ENCODE data around the gene BTG4. TPM values are rescaled to one million over a fixed set of nuclear protein-coding genes. Genes with fewer than 3 reads are reported as not detected.

BTG4 gene
- total RNA-seq, result not detected

DNA sequence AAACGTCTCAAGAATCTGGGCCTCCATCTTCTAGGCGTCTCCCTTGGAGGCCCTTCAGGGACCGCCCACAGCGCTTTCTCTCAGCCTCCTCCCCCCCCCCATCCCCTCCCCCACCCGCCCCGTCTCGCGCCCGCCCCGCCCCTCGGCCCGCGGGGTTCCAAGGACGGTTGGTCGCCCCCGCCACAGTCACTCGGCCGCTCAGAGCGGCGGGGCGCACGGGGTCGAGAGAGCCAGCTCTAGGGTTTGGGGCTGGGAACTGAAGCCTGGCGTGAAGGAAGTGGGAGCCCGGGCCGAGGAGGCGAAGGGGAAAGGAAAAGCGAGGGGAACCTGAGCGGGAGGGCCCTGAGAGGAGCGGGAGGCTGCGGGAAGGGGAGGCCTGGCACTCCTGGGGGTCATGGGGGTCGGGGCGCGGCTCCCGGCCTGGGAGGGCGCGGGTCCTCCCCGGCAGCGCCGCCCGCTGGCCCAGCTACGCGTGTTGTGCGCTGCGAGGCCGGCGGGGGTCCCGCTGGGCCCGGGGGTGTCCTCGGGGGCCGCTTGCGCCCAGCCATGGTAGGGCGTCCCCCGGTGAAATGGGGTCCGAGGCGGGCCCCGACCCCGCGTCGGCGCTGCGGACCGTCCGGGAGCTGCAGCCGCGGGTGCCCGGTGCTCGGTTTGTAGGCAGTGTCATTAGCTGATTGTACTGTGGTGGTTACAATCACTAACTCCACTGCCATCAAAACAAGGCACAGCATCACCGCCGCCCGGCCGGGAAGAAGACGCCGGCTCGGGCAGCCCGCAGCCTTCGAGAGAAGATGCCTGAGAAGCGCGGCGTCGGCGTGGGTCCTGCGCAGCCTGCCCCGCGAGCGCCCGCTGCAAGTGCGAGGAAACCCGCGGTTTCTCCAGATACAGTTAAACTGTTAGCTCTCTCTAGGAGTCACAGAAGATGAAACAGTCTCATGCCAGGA, at the start of gene BTG4:
TSS of gene BTG4 (minus strand) at position 91 of the 944 bp plus-strand sequence. CDS start 13,610 bp downstream, outside the sequence.
- H3K4me1 ChIP-seq (ENCODE audit: insufficient read depth, low read length), result peaks cover 13% of the 10 kb centered on the region
- no peaks in the 10 kb centered on the region for H3K9me3 ChIP-seq (ENCODE audit: low read depth, low read length)
- peak within 1 kb of the TSS; percentile 4 for H3K4me3 ChIP-seq (ENCODE audit: low read length)
- peaks cover 48% of the 10 kb centered on the region for H3K27me3 ChIP-seq (ENCODE audit: insufficient read depth, low read length)

DNA sequence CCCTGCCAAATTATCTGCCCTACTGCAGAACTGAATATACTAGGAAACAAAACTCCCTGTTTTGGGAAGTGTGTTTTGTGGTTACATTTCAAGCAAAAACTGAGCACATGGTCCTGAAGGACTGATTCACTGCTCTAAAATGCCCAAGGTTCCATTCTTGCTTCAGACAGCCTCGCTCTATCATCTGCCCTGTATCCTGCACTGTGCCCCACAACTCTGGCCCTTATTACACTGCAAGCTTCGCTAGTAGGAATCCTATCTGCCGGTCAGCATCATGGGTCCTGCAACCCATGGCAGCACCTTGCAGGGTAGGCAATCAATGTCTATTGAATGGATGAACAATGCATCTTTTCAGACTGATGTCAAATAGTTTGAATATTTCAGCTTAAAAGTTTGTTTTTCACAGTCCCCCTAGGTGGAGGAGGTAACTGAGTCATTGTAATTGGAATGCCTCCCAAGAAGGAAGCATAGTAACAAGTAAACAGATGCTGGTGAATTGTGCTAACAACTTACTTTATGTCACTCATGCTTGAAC, 49.7 kb upstream of the BTG4 start:
- Histone ChIP-seq H3K4me1 (ENCODE audit: insufficient read depth, low read length) (no peaks in the 10 kb centered on the region), H3K27me3 (ENCODE audit: insufficient read depth, low read length) (no peaks in the 10 kb centered on the region), H3K9me3 (ENCODE audit: low read depth, low read length) (no peaks in the 10 kb centered on the region), H3K4me3 (ENCODE audit: low read length) (no peak overlapping the region)

DNA sequence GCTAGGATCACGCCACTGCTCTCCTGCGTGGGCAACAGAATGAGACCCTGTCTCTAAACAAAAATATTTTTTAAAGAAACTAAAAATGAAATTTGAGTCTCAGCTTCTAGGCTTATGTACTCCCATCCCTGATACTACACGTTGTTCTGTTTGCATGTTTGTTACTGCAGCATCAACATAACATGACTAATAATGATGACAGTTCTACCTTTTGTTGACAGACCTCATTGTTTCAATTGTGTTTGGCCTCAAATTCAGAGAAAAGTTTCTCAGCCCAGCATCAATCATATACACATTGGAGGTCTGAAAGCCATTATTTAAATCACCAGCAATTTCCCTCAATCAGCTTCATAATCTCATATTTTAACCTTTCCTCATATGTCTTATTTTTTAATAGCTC, 49.1 kb upstream of the BTG4 start:
- no peaks in the 10 kb centered on the region for H3K27me3 ChIP-seq (ENCODE audit: insufficient read depth, low read length)
- H3K9me3 ChIP-seq (ENCODE audit: low read depth, low read length), result no peaks in the 10 kb centered on the region
- no peak overlapping the region for H3K4me3 ChIP-seq (ENCODE audit: low read length)
- no peaks in the 10 kb centered on the region for H3K4me1 ChIP-seq (ENCODE audit: insufficient read depth, low read length)

DNA sequence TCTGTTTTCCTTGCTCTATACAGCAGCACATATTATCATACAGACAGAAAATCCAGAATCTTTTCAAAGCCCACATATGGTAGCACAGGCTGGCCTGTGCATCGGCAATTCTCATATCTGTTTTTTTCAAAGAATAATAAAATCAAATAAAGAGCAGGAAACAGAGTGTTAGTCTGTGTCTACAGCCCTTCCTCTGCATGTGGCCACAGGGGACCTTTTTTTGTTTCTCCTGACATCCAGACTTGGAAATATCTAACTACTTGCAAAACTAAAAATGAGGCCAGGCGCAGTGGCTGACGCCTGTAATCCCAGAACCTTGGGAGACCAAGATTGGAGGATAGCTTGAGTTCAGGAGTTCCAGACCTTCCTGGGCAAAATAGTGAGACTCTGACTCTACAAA, 48.6 kb upstream of the BTG4 start:
- no peaks in the 10 kb centered on the region for H3K4me1 ChIP-seq (ENCODE audit: insufficient read depth, low read length)

DNA sequence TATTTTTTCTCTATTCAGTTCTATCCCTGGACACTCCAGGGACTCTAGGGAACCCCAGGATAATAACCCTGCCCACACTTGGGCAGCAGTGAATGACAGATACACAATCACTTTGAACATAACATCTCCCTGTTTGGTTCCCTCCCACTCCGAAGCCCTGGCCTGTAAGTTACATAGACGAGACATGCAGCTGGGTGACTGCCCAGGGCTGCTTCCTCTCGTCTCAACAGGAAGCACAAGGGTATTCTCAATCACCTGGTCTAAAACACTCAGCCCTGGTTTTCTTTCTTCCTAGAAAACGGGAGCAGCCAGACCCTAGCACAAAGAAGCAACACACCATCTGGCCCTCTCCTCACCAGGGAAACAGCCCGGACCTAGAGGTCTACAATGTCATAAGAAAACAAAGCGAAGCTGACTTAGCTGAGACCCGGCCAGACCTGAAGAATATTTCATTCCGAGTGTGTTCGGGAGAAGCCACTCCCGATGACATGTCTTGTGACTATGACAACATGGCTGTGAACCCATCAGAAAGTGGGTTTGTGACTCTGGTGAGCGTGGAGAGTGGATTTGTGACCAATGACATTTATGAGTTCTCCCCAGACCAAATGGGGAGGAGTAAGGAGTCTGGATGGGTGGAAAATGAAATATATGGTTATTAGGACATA, 47.7 kb upstream of the BTG4 start:
- Histone ChIP-seq H3K9me3 (ENCODE audit: low read depth, low read length) (no peaks in the 10 kb centered on the region), H3K4me3 (ENCODE audit: low read length) (no peak overlapping the region), H3K27me3 (ENCODE audit: insufficient read depth, low read length) (no peaks in the 10 kb centered on the region), H3K4me1 (ENCODE audit: insufficient read depth, low read length) (no peaks in the 10 kb centered on the region)

More for the DNA sequence above, 48.6 kb upstream of the BTG4 start:
- H3K27me3 ChIP-seq (ENCODE audit: insufficient read depth, low read length), result no peaks in the 10 kb centered on the region
- no peaks in the 10 kb centered on the region for H3K9me3 ChIP-seq (ENCODE audit: low read depth, low read length)
- no peak overlapping the region for H3K4me3 ChIP-seq (ENCODE audit: low read length)

DNA sequence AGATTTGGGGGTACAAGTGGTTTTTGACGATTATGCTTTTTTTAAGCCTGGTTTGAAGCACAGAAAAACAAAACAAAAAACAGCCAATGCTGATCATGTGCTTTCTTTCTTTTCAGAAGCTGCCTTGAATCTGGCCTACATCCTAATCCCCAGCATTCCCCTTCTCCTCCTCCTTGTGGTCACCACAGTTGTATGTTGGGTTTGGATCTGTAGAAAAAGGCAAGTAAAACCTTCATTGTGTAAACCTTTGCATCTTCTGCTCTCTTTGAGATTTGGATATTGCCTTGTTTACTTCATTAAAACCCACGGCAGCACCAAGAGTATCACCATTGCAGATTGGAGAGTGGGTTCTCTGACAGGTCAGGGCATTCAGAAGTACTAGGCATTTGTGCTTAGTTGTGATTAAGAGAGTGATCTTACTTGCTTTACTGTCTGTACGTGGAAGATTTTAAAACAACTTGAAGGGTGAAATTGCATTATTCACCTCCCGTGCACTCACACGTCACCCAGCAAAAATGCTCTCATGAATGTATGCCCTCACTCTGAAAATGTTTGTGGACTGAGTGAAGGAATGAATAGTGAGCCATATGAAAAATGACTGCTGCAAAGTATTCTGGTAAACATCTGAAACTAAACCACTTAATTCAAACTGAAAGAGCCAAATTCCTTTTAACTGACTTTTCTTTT, 45.4 kb upstream of the BTG4 start:
- no peaks in the 10 kb centered on the region for H3K27me3 ChIP-seq (ENCODE audit: insufficient read depth, low read length)
- H3K9me3 ChIP-seq (ENCODE audit: low read depth, low read length), result no peaks in the 10 kb centered on the region
- no peaks in the 10 kb centered on the region for H3K4me1 ChIP-seq (ENCODE audit: insufficient read depth, low read length)
- no peak overlapping the region for H3K4me3 ChIP-seq (ENCODE audit: low read length)

DNA sequence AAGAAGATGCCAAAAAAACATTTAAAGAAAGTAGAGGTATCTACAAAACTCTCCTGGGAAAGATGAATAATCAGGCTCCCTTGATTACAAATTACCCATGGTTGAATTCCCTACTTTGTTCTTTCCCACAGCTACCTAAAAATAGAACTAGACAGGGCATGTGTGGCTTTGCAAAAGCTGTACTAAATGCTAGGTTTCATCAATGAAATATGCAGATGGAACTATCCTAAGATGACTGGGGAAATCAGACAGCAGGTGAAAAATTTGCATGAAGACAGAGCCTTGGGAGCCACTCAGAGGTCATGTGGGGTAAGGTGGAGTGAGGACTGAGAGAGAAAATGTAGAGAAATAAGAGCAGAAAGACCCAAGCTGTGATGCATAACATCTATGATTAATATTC, 43.1 kb upstream of the BTG4 start:
- Histone ChIP-seq H3K9me3 (ENCODE audit: low read depth, low read length) (no peaks in the 10 kb centered on the region), H3K4me1 (ENCODE audit: insufficient read depth, low read length) (no peaks in the 10 kb centered on the region), H3K4me3 (ENCODE audit: low read length) (no peak overlapping the region), H3K27me3 (ENCODE audit: insufficient read depth, low read length) (no peaks in the 10 kb centered on the region)

DNA sequence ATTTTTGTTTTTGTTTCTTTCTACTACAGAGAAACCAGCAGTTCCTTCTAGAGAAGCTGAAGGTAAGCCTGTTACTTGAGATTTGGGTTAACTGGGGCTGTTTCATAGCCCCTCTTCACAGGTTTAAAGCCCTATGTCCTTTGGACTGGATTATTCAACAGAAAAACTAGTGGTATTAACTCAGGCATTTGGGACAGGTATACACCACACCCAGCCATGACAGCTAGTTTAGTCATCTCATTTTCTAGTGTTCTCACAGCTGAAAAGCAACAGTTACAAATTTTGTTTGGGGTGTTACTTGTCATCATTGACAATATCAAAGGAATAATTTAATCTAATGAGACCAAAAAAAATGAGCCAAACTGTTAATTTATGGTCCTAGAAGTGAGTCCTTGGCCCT, 42.3 kb upstream of the BTG4 start:
- Histone ChIP-seq H3K27me3 (ENCODE audit: insufficient read depth, low read length) (no peaks in the 10 kb centered on the region), H3K4me1 (ENCODE audit: insufficient read depth, low read length) (no peaks in the 10 kb centered on the region), H3K4me3 (ENCODE audit: low read length) (no peak overlapping the region), H3K9me3 (ENCODE audit: low read depth, low read length) (no peaks in the 10 kb centered on the region)

DNA sequence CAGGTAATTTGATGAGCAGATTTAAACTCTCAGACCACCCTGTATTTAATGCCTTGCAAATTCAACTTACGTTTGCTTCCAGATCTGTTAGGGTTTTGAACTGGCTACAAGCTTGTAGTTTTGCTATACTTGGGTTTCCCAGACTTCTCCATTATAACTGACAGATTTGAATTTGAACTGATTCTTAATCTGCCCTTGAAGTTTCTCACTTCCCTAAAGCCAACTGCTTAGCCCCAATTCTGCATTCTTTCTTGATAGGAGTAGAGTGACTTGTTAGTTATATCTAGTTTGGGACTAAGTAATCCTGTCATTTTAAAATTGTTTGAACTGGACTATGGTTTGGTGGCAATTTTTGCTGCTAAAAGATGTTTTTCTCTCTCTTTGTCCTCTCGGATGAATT, 38.1 kb upstream of the BTG4 start:
- H3K4me3 ChIP-seq (ENCODE audit: low read length), result no peak overlapping the region
- H3K27me3 ChIP-seq (ENCODE audit: insufficient read depth, low read length), result no peaks in the 10 kb centered on the region
- no peaks in the 10 kb centered on the region for H3K4me1 ChIP-seq (ENCODE audit: insufficient read depth, low read length)
- H3K9me3 ChIP-seq (ENCODE audit: low read depth, low read length), result no peaks in the 10 kb centered on the region

DNA sequence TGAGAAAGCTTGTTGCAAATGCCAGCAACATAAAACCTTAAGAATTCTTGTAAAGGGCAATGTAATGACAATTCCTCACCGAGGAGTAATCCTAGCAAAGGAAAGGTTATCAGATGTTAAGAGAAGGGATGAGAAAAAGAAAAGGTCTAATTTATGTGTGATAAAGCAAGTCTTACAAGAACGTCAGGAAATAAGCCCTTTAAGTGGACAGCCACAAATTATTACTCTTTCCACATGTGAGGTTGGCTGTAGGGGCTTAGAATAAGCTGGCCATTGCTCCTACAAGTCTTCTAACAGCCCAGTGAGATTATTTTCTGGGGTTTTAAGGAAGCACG, 37.6 kb upstream of the BTG4 start:
- Histone ChIP-seq H3K4me1 (ENCODE audit: insufficient read depth, low read length) (no peaks in the 10 kb centered on the region), H3K4me3 (ENCODE audit: low read length) (no peak overlapping the region), H3K27me3 (ENCODE audit: insufficient read depth, low read length) (no peaks in the 10 kb centered on the region)

DNA sequence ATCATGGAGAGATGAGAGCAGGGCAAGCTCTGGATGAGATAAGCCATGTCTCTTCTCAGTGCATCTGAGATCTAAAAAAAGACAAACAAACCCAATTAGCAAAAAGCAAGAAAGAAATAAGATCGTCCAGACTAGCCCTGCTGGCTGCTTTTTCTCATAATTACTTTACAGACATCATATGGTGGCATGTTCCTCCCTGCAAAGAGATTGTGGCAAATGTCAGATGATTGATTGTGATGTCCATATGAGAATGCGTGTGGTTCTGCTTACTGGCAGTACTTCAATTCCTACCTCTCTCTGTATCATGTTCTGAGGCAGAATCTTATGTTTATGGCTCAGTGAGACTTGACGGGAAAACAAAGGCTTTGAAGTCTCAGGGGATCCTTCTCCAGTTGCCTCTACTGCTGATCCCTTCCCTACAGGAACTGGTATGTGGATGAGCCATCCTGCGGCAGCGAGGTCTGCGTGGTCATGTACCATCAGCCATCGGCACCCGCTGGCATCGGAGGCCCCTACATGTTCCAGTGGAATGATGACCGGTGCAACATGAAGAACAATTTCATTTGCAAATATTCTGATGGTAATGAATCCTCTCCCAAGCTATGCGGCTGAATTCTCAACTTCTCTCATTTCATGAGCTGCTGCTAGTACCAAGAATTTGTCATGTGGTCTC, 37.1 kb upstream of the BTG4 start:
- H3K27me3 ChIP-seq (ENCODE audit: insufficient read depth, low read length), result no peaks in the 10 kb centered on the region
- no peaks in the 10 kb centered on the region for H3K9me3 ChIP-seq (ENCODE audit: low read depth, low read length)
- no peaks in the 10 kb centered on the region for H3K4me1 ChIP-seq (ENCODE audit: insufficient read depth, low read length)
- no peak overlapping the region for H3K4me3 ChIP-seq (ENCODE audit: low read length)

More for the DNA sequence above, 37.6 kb upstream of the BTG4 start:
- no peaks in the 10 kb centered on the region for H3K9me3 ChIP-seq (ENCODE audit: low read depth, low read length)

DNA sequence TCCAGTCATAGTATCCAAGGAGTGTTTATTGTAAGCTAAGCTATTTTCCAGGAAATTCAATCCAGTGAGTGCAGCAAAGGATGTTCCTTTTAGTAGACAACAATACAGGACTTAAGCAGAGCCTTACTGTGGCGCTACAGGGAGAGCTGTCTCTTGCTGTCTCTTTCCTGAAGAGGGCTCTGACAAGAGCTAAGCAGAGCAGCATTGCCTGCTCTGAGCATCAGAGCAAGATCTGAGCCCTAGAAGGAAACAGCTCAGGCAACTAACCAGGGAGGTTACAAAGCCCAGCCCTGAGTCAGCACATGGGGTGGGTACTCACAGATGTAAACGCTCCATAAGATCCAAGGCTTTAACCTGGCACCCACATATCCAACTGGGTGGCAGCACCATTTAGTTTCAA, 36.3 kb upstream of the BTG4 start:
- Histone ChIP-seq H3K9me3 (ENCODE audit: low read depth, low read length) (no peaks in the 10 kb centered on the region), H3K27me3 (ENCODE audit: insufficient read depth, low read length) (no peaks in the 10 kb centered on the region), H3K4me1 (ENCODE audit: insufficient read depth, low read length) (no peaks in the 10 kb centered on the region), H3K4me3 (ENCODE audit: low read length) (no peak overlapping the region)

DNA sequence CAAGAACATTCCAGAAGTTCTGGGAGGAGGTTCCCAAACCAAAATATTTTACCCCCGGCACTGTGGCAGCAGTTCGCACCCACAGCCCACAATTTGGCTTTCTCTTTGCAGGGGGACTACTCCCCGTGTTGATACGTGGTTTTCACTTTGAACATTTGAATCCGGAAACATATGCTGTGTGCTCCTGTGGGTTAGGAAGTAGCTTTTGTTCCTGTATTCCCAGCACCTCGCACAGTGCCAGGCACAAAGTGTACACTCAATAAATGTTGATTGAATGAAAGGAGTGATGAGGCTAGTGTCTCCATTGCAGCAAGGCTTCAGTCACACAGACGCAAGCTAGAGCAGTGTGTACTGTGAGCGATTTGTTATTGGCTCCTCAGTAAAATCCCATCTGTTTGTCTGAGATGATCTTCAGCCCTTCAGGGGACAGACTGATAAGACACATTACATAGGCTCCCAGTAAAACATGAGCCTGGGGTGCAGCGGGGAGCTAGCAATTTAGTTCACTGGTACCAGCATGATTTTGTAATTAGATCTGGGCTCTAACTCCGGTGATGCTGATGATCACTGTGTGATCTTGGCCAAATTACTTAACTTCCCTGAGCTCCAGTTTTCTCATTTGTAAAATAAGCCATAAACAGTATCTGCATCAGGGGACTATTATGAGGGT, 30.6 kb upstream of the BTG4 start:
- Histone ChIP-seq H3K27me3 (ENCODE audit: insufficient read depth, low read length) (peaks cover 50% of the 10 kb centered on the region), H3K9me3 (ENCODE audit: low read depth, low read length) (no peaks in the 10 kb centered on the region), H3K4me1 (ENCODE audit: insufficient read depth, low read length) (peaks cover 30% of the 10 kb centered on the region), H3K4me3 (ENCODE audit: low read length) (no peak overlapping the region)

Measured in mononuclear cell (primary cell).